HCT116 (cell line): Measurements from ENCODE around the gene S100A7. TPM values are rescaled to one million over a fixed set of nuclear protein-coding genes. Genes with fewer than 3 reads are reported as not detected.
"Not testable (repeated sequence)": the region's sequence is repeated elsewhere in the genome, so short reads cannot be mapped to it uniquely, and the experiment has no call there.

Source experiments
- ATAC-seq: fragments of 200-7000 bp; cut with Tn5 transposase; 2 replicates; pipeline ENCODE4 v1.9.1; 2020; ENCODE audit warnings: mild to moderate bottlenecking, moderate library complexity
- BruUV-seq: library from RNA; stranded (reverse); fragments of 400-500 nt; replicated peaks from 2 replicates; lab custom pipeline; 2021; lab: Mats Ljungman, UMichigan
- CTCF ChIA-PET: fragments of 300-600 bp; sonication (Branson Sonifier 250); formaldehyde crosslinking; loops from one replicate; lab custom pipeline; 2021; ENCODE audit warnings: antibody characterized with exemption; lab: Charles Lee
- POLR2A ChIA-PET: fragments of 300-600, 350-600 bp; sonication (Branson Sonifier 250); formaldehyde crosslinking; loops from one replicate; lab custom pipeline; 2021; ENCODE audit warnings: antibody characterized with exemption; lab: Charles Lee
- RAD21 ChIA-PET, 2 experiments: fragments of 300-600 bp; sonication (Branson Sonifier 250); formaldehyde crosslinking; loops; one replicate each; lab custom pipeline; 2023; ENCODE audit warnings: low total read pairs in 2 of 2; ENCODE audit not compliant: uncharacterized antibody in 2 of 2, unreplicated experiment in 2 of 2, low non-redundant PET in 1 of 2; lab: Charles Lee
- DNase-seq: peaks from one replicate; pipeline ENCODE4 v3.0.0-alpha.2; 2010; ENCODE audit warnings: low read depth, low spot score
- H2AFZ ChIP-seq: fragments of 200-600 bp; shearing (Covaris generic), sonication (generic); 2 replicates; pipeline ENCODE4 v1.6.1; 2017; ENCODE audit warnings: low read depth, mixed run types, mixed read lengths, antibody characterized with exemption, low read length; ENCODE audit not compliant: poor library complexity, severe bottlenecking
- H3K27ac ChIP-seq: 2 replicates; pipeline ENCODE4 v1.5.1; 2012; ENCODE audit warnings: low read depth, low read length
- H3K27me3 ChIP-seq: fragments of 200-600 bp; sonication (generic); 2 replicates; pipeline ENCODE4 v1.6.1; 2016; ENCODE audit warnings: mixed run types, low read length, mixed read lengths; ENCODE audit not compliant: insufficient read depth
- H3K36me3 ChIP-seq, 2 experiments: fragments of 200-500 bp in 1 of 2; fragments of 200-600 bp in 1 of 2; sonication (Bioruptor generic) in 1 of 2; sonication (generic) in 1 of 2; 2 replicates each; pipeline versions ENCODE4 v1.5.1 to v1.6.1; 2014 to 2016; ENCODE audit warnings: low read length in 2 of 2, inconsistent platforms in 1 of 2, mixed read lengths in 1 of 2, mixed run types in 1 of 2; ENCODE audit not compliant: insufficient read depth in 2 of 2, control insufficient read depth in 1 of 2
- H3K4me1 ChIP-seq, 2 experiments: fragments of 200-600 bp in 1 of 2; sonication (generic) in 1 of 2; 2 replicates each; pipeline versions ENCODE4 v1.5.1 to v1.6.1; 2012 to 2017; ENCODE audit warnings: low read length in 2 of 2, inconsistent platforms in 1 of 2, mild to moderate bottlenecking in 1 of 2, mixed read lengths in 1 of 2, mixed run types in 1 of 2, moderate library complexity in 1 of 2; ENCODE audit not compliant: insufficient read depth in 2 of 2, control insufficient read depth in 1 of 2
- H3K4me2 ChIP-seq: fragments of 200-600 bp; sonication (generic); 2 replicates; pipeline ENCODE4 v1.6.1; 2017; ENCODE audit warnings: mixed run types, low read length, mixed read lengths
- H3K4me3 ChIP-seq, 2 experiments: fragments of 200-600 bp in 1 of 2; sonication (generic) in 1 of 2; replicated peaks in 1 of 2; 2 replicates each; pipeline ENCODE4 v1.5.1; 2011 to 2016; ENCODE audit warnings: low read length in 2 of 2, control low read depth in 1 of 2, low read depth in 1 of 2, mild to moderate bottlenecking in 1 of 2, mixed read lengths in 1 of 2, mixed run types in 1 of 2
- H3K79me2 ChIP-seq: fragments of 200-600 bp; sonication (generic); 2 replicates; pipeline ENCODE4 v1.6.1; 2017; ENCODE audit warnings: mild to moderate bottlenecking, mixed run types, low read length, moderate library complexity, mixed read lengths; ENCODE audit not compliant: insufficient read depth
- H3K9ac ChIP-seq: fragments of 200-600 bp; sonication (generic); 2 replicates; pipeline ENCODE4 v1.6.1; 2016; ENCODE audit warnings: low read length, mixed read lengths
- H3K9me2 ChIP-seq: fragments of 200-600 bp; sonication (generic), shearing (Covaris generic); 2 replicates; pipeline ENCODE4 v1.6.1; 2017; ENCODE audit warnings: mixed run types, mild to moderate bottlenecking, moderate library complexity; ENCODE audit not compliant: insufficient read depth
- H3K9me3 ChIP-seq, 2 experiments: fragments of 200-500 bp in 1 of 2; fragments of 200-600 bp in 1 of 2; sonication (Bioruptor generic) in 1 of 2; sonication (generic) in 1 of 2; 2 replicates each; pipeline ENCODE4 v1.6.1; 2014 to 2017; ENCODE audit warnings: low read length in 2 of 2, mixed read lengths in 2 of 2, inconsistent platforms in 1 of 2, low read depth in 1 of 2, mild to moderate bottlenecking in 1 of 2, mixed run types in 1 of 2, moderate library complexity in 1 of 2; ENCODE audit not compliant: control insufficient read depth in 1 of 2, insufficient read depth in 1 of 2
- H4K20me1 ChIP-seq: fragments of 200-600 bp; sonication (generic), shearing (Covaris generic); 2 replicates; pipeline ENCODE4 v1.6.1; 2017; ENCODE audit warnings: mixed run types, mild to moderate bottlenecking, moderate library complexity; ENCODE audit not compliant: insufficient read depth
- CBX3 ChIP-seq: IDR thresholded peaks from 2 replicates; pipeline ENCODE4 v1.6.1; 2012; ENCODE audit warnings: low read depth
- CEBPB ChIP-seq: IDR thresholded peaks from 2 replicates; pipeline ENCODE4 v1.6.1; 2012; ENCODE audit warnings: low read depth
- ELF1 ChIP-seq: IDR thresholded peaks from 2 replicates; pipeline ENCODE4 v1.6.1; 2012; ENCODE audit warnings: low read depth, borderline replicate concordance
- EZH2 ChIP-seq: fragments of 200-600 bp; sonication (generic); IDR thresholded peaks from 2 replicates; pipeline ENCODE4 v1.6.1; 2017; ENCODE audit warnings: antibody characterized with exemption, mixed run types
- EZH2phosphoT487 ChIP-seq: fragments of 200-600 bp; IDR thresholded peaks from 2 replicates; pipeline ENCODE4 v1.6.1; 2018; ENCODE audit warnings: antibody characterized with exemption, borderline replicate concordance
- FOSL1 ChIP-seq: IDR thresholded peaks from 2 replicates; pipeline ENCODE4 v1.6.1; 2012; ENCODE audit warnings: low read depth
- JUND ChIP-seq: IDR thresholded peaks from 2 replicates; pipeline ENCODE4 v1.6.1; 2012
- SP1 ChIP-seq: IDR thresholded peaks from 2 replicates; pipeline ENCODE4 v1.6.1; 2012; ENCODE audit warnings: low read depth
- YY1 ChIP-seq: IDR thresholded peaks from 2 replicates; pipeline ENCODE4 v1.6.1; 2011; ENCODE audit warnings: low read length, low read depth, moderate library complexity, mild to moderate bottlenecking; ENCODE audit not compliant: insufficient replicate concordance; ENCODE audit errors: extremely low read depth
- intact Hi-C: fragments of 100-400 bp; cut with micrococcal nuclease; formaldehyde crosslinking; loops from 2 replicates; pipeline ENCODE4 v1.10.0; 2022
- total RNA-seq: library from RNA; stranded (reverse); gene quantifications from one replicate; pipeline ENCODE4 v1.2.1, GENCODE V29; 2021; ENCODE audit not compliant: unreplicated experiment
- TF ChIP-seq, protein P1 (sequence below): IDR thresholded peaks from 2 replicates; pipeline ENCODE4 v1.6.1; 2012

S100A7 gene
- total RNA-seq, 1 experiment from 2014 or later: not detected

DNA sequence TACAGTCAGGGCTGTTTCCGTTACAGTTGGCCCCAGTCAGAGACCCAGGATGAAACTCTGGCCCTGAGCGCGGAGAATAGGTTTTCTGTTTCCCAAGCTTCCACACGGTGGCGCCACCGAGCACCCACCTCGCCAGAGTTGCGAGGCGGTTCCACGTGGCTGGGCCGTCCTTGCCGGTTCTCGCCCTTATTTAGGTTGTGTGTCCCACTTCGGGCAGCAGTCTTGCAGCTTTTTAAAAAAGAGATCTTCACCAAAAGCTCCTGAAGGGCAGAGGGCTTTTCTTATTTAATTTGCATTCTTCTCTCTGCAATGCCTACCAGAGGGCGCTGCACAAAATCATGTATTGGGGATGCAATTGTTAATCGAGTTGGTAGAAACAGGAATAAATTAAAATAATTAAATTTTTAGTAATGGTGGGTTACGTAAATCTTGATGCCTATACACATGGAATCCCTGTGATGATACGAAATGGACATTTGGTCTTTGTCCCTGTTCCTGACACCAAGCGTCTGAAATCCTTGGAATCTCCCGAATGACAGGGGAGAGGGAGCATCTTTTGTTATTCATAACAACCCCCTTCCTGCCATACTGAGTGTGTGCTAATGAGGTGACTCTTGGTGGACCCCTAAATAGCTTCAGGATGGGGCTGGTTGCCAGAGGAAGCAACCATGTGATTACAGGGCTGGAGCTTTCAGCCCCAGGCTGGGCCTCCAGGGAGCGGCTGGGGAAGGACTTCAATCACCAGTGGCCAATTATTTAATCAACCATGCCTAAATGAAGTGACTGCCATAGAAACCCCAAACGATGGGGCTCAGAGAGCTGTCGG lies 5.6 kb upstream of the S100A7 start (continued):
- no peak for TF ChIP-seq JUND
- TF ChIP-seq EZH2: no peak
- TF ChIP-seq CBX3: peak; percentile 93
- TF ChIP-seq, protein P1, sequence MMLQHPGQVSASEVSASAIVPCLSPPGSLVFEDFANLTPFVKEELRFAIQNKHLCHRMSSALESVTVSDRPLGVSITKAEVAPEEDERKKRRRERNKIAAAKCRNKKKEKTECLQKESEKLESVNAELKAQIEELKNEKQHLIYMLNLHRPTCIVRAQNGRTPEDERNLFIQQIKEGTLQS: no peak

DNA sequence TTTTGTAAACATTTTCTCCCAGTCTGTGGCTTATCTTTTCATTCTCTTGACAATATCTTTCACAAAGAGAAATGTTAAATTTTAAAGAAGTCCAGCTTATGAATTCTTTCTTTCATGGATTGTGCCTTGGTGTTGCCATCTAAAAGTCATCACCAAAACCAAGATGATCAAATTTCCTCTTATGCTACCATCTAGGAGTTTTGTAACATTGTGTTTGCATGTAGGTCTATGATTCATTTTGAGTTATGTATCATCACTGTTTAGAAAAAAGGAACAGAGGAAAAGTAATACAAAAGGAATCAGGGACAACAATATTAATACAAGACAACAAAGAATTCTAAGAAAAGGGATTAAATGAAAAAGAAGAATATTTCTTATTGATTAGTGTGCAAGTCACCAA lies 2.3 kb upstream of the S100A7 start:
- peaks cover 44% of the 10 kb centered on the region for H3K27me3 ChIP-seq
- DNase-seq, H3K4me1 ChIP-seq, BruUV-seq, POLR2A ChIA-PET, RAD21 ChIA-PET, CTCF ChIA-PET, H2AFZ ChIP-seq, H3K36me3 ChIP-seq, H3K9me3 ChIP-seq, H3K4me2 ChIP-seq, ATAC-seq, H4K20me1 ChIP-seq, intact Hi-C loops, H3K9me2 ChIP-seq, H3K4me3 ChIP-seq, H3K27ac ChIP-seq, H3K9ac ChIP-seq, H3K79me2 ChIP-seq: not testable (repeated sequence)

DNA sequence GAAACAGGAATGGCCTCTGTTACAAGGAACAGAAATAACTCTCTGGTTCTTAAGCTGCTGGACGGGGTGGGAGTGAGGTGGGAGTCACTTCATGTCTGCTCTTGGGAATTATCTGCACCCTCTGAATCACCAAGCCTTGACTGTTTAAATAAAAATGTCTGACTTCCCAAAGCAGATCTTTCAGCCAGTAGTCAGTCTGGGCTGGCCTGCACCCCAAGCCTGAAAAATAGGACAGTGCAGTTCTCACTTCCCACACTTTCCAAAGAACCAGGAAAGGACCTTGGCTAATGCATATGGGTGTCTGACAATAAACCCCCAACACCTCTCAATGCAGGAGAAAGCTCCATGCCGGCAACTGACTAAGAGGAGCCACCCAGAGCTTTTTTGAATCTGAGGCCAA lies 796 bp downstream of the S100A7 start:
- no peaks in the 10 kb centered on the region for H3K4me1 ChIP-seq
- no peak for ATAC-seq
- no peaks in the 10 kb centered on the region for H3K9me3 ChIP-seq
- no peak for TF ChIP-seq YY1
- no peak for TF ChIP-seq FOSL1
- TF ChIP-seq CEBPB: no peak
- TF ChIP-seq, protein P1: no peak
- TF ChIP-seq EZH2: no peak
- no peak for TF ChIP-seq ELF1
- no peak for TF ChIP-seq SP1
- TF ChIP-seq EZH2phosphoT487: no peak
- no peak overlapping the region for H3K4me3 ChIP-seq
- POLR2A ChIA-PET: no interaction called here
- no peak overlapping the region for H2AFZ ChIP-seq
- no peak for DNase-seq
- no peaks in the 10 kb centered on the region for H3K9me2 ChIP-seq
- H3K36me3 ChIP-seq: no peaks in the 10 kb centered on the region
- H3K4me2 ChIP-seq: no peak overlapping the region
- BruUV-seq: no TSS peak
- no peak overlapping the region for H3K27ac ChIP-seq
- no peak overlapping the region for H3K9ac ChIP-seq
- RAD21 ChIA-PET: no interaction called here
- CTCF ChIA-PET: no interaction called here
- intact Hi-C loops: no loop called here
- no peaks in the 10 kb centered on the region for H3K79me2 ChIP-seq
- H3K27me3 ChIP-seq: peaks cover 63% of the 10 kb centered on the region
- H4K20me1 ChIP-seq: no peaks in the 10 kb centered on the region
